GM12878 (cell line): ENCODE results near the gene FAM20A.

Experiments used
- CHD4 ChIP-seq: fragments of 200-600 bp; sonication (generic); IDR thresholded peaks from 2 replicates; pipeline ENCODE4 v1.6.1; 2016; ENCODE audit warnings: mild to moderate bottlenecking
- CTCF ChIP-seq, 3 experiments: IDR thresholded peaks in 2 of 3; conservative IDR thresholded peaks in 1 of 3; 2 replicates each; pipeline ENCODE4 v1.5.1; 2011; ENCODE audit warnings: low read depth in 3 of 3, low read length in 3 of 3, mild to moderate bottlenecking in 3 of 3, control low read depth in 2 of 3, moderate library complexity in 2 of 3, inconsistent platforms in 1 of 3, mixed read lengths in 1 of 3; ENCODE audit not compliant: control insufficient read depth in 2 of 3, insufficient read depth in 1 of 3; ENCODE audit errors: extremely low read depth in 1 of 3
- EP300 ChIP-seq, 2 experiments: fragments of 150-350 bp in 1 of 2; IDR thresholded peaks; 2 replicates each; pipeline ENCODE4 v1.6.1; 2011 to 2012; ENCODE audit warnings: low read depth in 2 of 2, low read length in 2 of 2, borderline replicate concordance in 1 of 2, improper control_type of control experiment in 1 of 2, inconsistent platforms in 1 of 2; ENCODE audit not compliant: control insufficient read depth in 1 of 2
- ESRRA ChIP-seq: IDR thresholded peaks from 2 replicates; pipeline ENCODE4 v1.6.1; 2012; ENCODE audit warnings: mild to moderate bottlenecking, low read length, improper control_type of control experiment
- MYC ChIP-seq: IDR thresholded peaks from 2 replicates; pipeline ENCODE4 v1.6.1; 2011; ENCODE audit warnings: mild to moderate bottlenecking, low read length, moderate library complexity, inconsistent platforms; ENCODE audit not compliant: insufficient read depth, insufficient replicate concordance, insufficient read length, severe bottlenecking
- NFIC ChIP-seq: IDR thresholded peaks from 2 replicates; pipeline ENCODE4 v1.6.1; 2012; ENCODE audit warnings: low read depth, mild to moderate bottlenecking, inconsistent platforms, low read length, moderate library complexity
- POLR2A ChIP-seq: IDR thresholded peaks from 2 replicates; pipeline ENCODE4 v1.6.1; 2011; ENCODE audit warnings: low read depth, mild to moderate bottlenecking, low read length
- RAD51 ChIP-seq: fragments of 450-650 bp; IDR thresholded peaks from 2 replicates; pipeline ENCODE4 v1.6.1; 2016; ENCODE audit warnings: moderate library complexity, mild to moderate bottlenecking, inconsistent platforms
- REST ChIP-seq: IDR thresholded peaks from 2 replicates; pipeline ENCODE4 v1.6.1; 2012; ENCODE audit warnings: mild to moderate bottlenecking, low read depth, low read length
- SPI1 ChIP-seq: IDR thresholded peaks from 2 replicates; pipeline ENCODE4 v1.6.1; 2011; ENCODE audit warnings: low read depth, mild to moderate bottlenecking, low read length, moderate library complexity, borderline replicate concordance; ENCODE audit not compliant: insufficient read depth
- ZNF274 ChIP-seq: IDR thresholded peaks from one replicate; pipeline ENCODE4 v1.8.0; 2011; ENCODE audit not compliant: insufficient read length, insufficient read depth
- ZSCAN29 ChIP-seq: fragments of 450-650 bp; IDR thresholded peaks from 2 replicates; pipeline ENCODE4 v1.6.1; 2017; ENCODE audit warnings: mild to moderate bottlenecking, moderate library complexity

DNA sequence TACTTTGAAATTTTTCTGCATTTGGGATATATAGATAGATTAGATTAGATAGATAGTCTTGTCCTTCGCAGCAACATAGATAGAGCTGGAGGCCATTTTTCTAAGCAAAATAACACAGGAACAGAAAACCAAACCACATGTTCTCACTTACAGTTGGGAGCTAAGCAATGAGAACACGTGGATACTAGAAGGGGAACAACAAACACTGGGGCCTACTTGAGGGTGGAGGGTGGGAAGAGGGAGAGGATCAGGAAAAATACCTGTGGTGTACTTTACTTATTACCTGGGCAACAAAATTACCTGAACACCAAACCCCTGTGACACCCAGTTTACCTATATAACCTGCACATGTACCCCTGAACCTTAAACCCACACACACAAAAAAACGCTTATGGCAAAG, 74.6 kb downstream of the FAM20A start:
- TF ChIP-seq POLR2A (no peak), CTCF (IDR thresholded peaks at IDR 0.05 in 2 of 3, conservative IDR thresholded peaks at IDR 0.05 in 1 of 3; ENCODE audit: control insufficient read depth in 2 of 3, extremely low read depth in 1 of 3, insufficient read depth in 1 of 3, low read depth in 3 of 3, low read length in 3 of 3) (no peak), ZSCAN29 (no peak), MYC (no peak), RAD51 (no peak), EP300 (IDR thresholded peaks at IDR 0.05; ENCODE audit: borderline replicate concordance in 1 of 2, control insufficient read depth in 1 of 2, low read depth in 2 of 2, low read length in 2 of 2) (no peak), REST (no peak), ZNF274 (no peak), CHD4 (no peak), NFIC (no peak), ESRRA (no peak), SPI1 (no peak)
